Smooth muscle cell (in vitro differentiated cells): ENCODE results near the gene OLIG2. TPM values are rescaled to one million over a fixed set of nuclear protein-coding genes. Genes with fewer than 3 reads are reported as not detected.

Source experiments
- DNase-seq: peaks from one replicate; lab custom pipeline; 2025; ENCODE audit not compliant: unreplicated experiment; lab: John Stamatoyannopoulos, UW
- H2AFZ ChIP-seq: fragments of 200-600 bp; sonication (generic); 2 replicates; pipeline ENCODE4 v1.6.0; 2016; ENCODE audit warnings: antibody characterized with exemption, low read depth, mild to moderate bottlenecking
- H3F3A ChIP-seq: fragments of 200-600 bp; sonication (generic); 2 replicates; pipeline ENCODE4 v1.6.0; 2017; ENCODE audit warnings: antibody characterized with exemption, low read depth
- H3K27ac ChIP-seq: fragments of 200-600 bp; sonication (generic); 2 replicates; pipeline ENCODE4 v1.5.1; 2016; ENCODE audit warnings: low read depth, mild to moderate bottlenecking
- H3K27me3 ChIP-seq: fragments of 200-600 bp; sonication (generic); 2 replicates; pipeline ENCODE4 v1.6.1; 2016; ENCODE audit warnings: low read depth, mild to moderate bottlenecking
- H3K36me3 ChIP-seq: fragments of 200-600 bp; sonication (generic); 2 replicates; pipeline ENCODE4 v1.5.1; 2016; ENCODE audit warnings: low read depth
- H3K4me1 ChIP-seq: fragments of 200-600 bp; sonication (generic); 2 replicates; pipeline ENCODE4 v1.5.1; 2016; ENCODE audit warnings: low read depth
- H3K4me2 ChIP-seq: fragments of 200-600 bp; sonication (generic); 2 replicates; pipeline ENCODE4 v1.6.0; 2016; ENCODE audit warnings: mild to moderate bottlenecking
- H3K4me3 ChIP-seq: fragments of 200-600 bp; sonication (generic); 2 replicates; pipeline ENCODE4 v1.5.1; 2016; ENCODE audit warnings: mild to moderate bottlenecking
- H3K79me2 ChIP-seq: fragments of 200-600 bp; sonication (generic); 2 replicates; pipeline ENCODE4 v1.6.0; 2016; ENCODE audit warnings: low read depth, mild to moderate bottlenecking
- H3K9ac ChIP-seq: fragments of 200-600 bp; sonication (generic); 2 replicates; pipeline ENCODE4 v1.6.0; 2016; ENCODE audit warnings: low read depth
- H3K9me3 ChIP-seq: fragments of 200-600 bp; sonication (generic); replicated peaks from 2 replicates; pipeline ENCODE4 v1.5.1; 2016; ENCODE audit warnings: low read depth
- H4K20me1 ChIP-seq: fragments of 200-600 bp; sonication (generic); 2 replicates; pipeline ENCODE4 v1.6.0; 2016; ENCODE audit warnings: low read depth
- CTCF ChIP-seq: fragments of 200-600 bp; sonication (generic); IDR thresholded peaks from 2 replicates; pipeline ENCODE4 v1.5.1; 2017; ENCODE audit warnings: borderline replicate concordance, mild to moderate bottlenecking, antibody characterized with exemption; ENCODE audit not compliant: insufficient read depth, poor library complexity, severe bottlenecking
- WGBS: methylation state at CpG from one replicate; pipeline ENCODE4 v1.1.7; 2016; ENCODE audit warnings: low lambda C conversion rate; 5-methylcytosine and 5-hydroxymethylcytosine counted together
- polyA plus RNA-seq: library from polyadenylated mRNA; unstranded; fragments of >200 nt; fragmentation: Nextera tagmentation; extraction: Ambion mirVana; gene quantifications from 2 replicates; pipeline ENCODE4 v1.2.1, GENCODE V29; 2016
- total RNA-seq: library from RNA; depleted of rRNA; stranded (reverse); fragments of >200 nt; gene quantifications from 2 replicates; pipeline ENCODE4 v1.2.3, GENCODE V29; 2014

OLIG2 gene
- total and polyA plus RNA-seq, 2 experiments from 2014 or later: not detected

- peaks cover 68% of the 10 kb centered on the region for H3K27me3 ChIP-seq
- TF ChIP-seq CTCF: no peak
Measured at GRCh38 chr21:33055991-33056390, 30.3 kb downstream of the OLIG2 start.

GRCh38 chr21:33057385-33057940 is 31.7 kb downstream of the OLIG2 start:
- no peak for DNase-seq
- Histone ChIP-seq H3K9me3 (no peaks in the 10 kb centered on the region), H3K4me3 (no peak overlapping the region), H3K4me2 (no peak overlapping the region), H3K27ac (no peak overlapping the region), H3F3A (no peaks in the 10 kb centered on the region), H3K4me1 (no peaks in the 10 kb centered on the region), H3K27me3 (peaks cover 82% of the 10 kb centered on the region), H3K36me3 (no peaks in the 10 kb centered on the region), H3K79me2 (no peaks in the 10 kb centered on the region), H2AFZ (no peak overlapping the region), H3K9ac (no peak overlapping the region), H4K20me1 (no peaks in the 10 kb centered on the region)
- no peak for TF ChIP-seq CTCF
- 86% methylated on average over 11 of the region's 11 CpGs for WGBS

More at GRCh38 chr21:33055991-33056390, 30.3 kb downstream of the OLIG2 start:
- 80% methylated on average over 5 of the region's 5 CpGs for WGBS
- Histone ChIP-seq H3K36me3 (no peaks in the 10 kb centered on the region), H3K4me1 (no peaks in the 10 kb centered on the region), H3K4me2 (no peak overlapping the region), H3K9me3 (no peaks in the 10 kb centered on the region), H3K27ac (no peak overlapping the region), H2AFZ (no peak overlapping the region), H4K20me1 (no peaks in the 10 kb centered on the region), H3K79me2 (no peaks in the 10 kb centered on the region), H3K9ac (no peak overlapping the region), H3K4me3 (no peak overlapping the region), H3F3A (no peaks in the 10 kb centered on the region)
- DNase-seq: no peak

- Histone ChIP-seq H3K9me3 (no peaks in the 10 kb centered on the region), H3K9ac (no peak overlapping the region), H3F3A (no peaks in the 10 kb centered on the region), H3K36me3 (no peaks in the 10 kb centered on the region), H3K27ac (no peak overlapping the region), H2AFZ (no peak overlapping the region), H3K79me2 (no peaks in the 10 kb centered on the region), H4K20me1 (no peaks in the 10 kb centered on the region), H3K4me3 (no peak overlapping the region), H3K4me2 (no peak overlapping the region), H3K4me1 (no peaks in the 10 kb centered on the region), H3K27me3 (peaks cover 82% of the 10 kb centered on the region)
- WGBS: 84% methylated on average over 6 of the region's 6 CpGs
- no peak for TF ChIP-seq CTCF
- no peak for DNase-seq
Measured at GRCh38 chr21:33058527-33058926, 32.8 kb downstream of the OLIG2 start.

- H2AFZ ChIP-seq: no peak overlapping the region
- no peaks in the 10 kb centered on the region for H3K4me1 ChIP-seq
- DNase-seq: no peak
- no peaks in the 10 kb centered on the region for H3K9me3 ChIP-seq
- peaks cover 82% of the 10 kb centered on the region for H3K27me3 ChIP-seq
- H4K20me1 ChIP-seq: no peaks in the 10 kb centered on the region
- no peak overlapping the region for H3K9ac ChIP-seq
- TF ChIP-seq CTCF: no peak
- no peaks in the 10 kb centered on the region for H3K36me3 ChIP-seq
- 94% methylated on average over 6 of the region's 6 CpGs for WGBS
- no peak overlapping the region for H3K4me2 ChIP-seq
- H3F3A ChIP-seq: no peaks in the 10 kb centered on the region
- no peak overlapping the region for H3K27ac ChIP-seq
- H3K4me3 ChIP-seq: no peak overlapping the region
- H3K79me2 ChIP-seq: no peaks in the 10 kb centered on the region
Measured at GRCh38 chr21:33058957-33059356, 33.2 kb downstream of the OLIG2 start.
